Ascending aorta (tissue), 2 donors: ENCODE data around the gene APPL2. TPM values are rescaled to one million over a fixed set of nuclear protein-coding genes. Genes with fewer than 3 reads are reported as not detected.
A peak's percentile ranks its signal among the peaks of the same experiment; 100 is the strongest.
"Not testable (repeated sequence)": the region's sequence is repeated elsewhere in the genome, so short reads cannot be mapped to it uniquely, and the experiment has no call there.

Source experiments
- DNase-seq, 2 donors: peaks; one replicate each; pipeline ENCODE4 v3.0.0-alpha.2; 2019; ENCODE audit warnings: low spot score in 2 of 2
- H3K27ac ChIP-seq, 2 donors: fragments of 200-600 bp; sonication (generic); one replicate each; pipeline ENCODE4 v1.5.1; 2016 to 2017; ENCODE audit warnings: mild to moderate bottlenecking in 1 of 2
- H3K27me3 ChIP-seq: fragments of 200-600 bp; sonication (generic); one replicate; pipeline ENCODE4 v1.5.1; 2017
- H3K36me3 ChIP-seq, 2 donors: fragments of 200-600 bp; sonication (generic); one replicate each; pipeline ENCODE4 v1.5.1; 2016
- H3K4me1 ChIP-seq, 2 donors: fragments of 200-600 bp; sonication (generic); one replicate each; pipeline ENCODE4 v1.5.1; 2016 to 2017; ENCODE audit warnings: mild to moderate bottlenecking in 1 of 2
- H3K4me3 ChIP-seq, 2 donors: fragments of 200-600 bp; sonication (generic); one replicate each; pipeline ENCODE4 v1.5.1; 2016 to 2017; ENCODE audit warnings: mild to moderate bottlenecking in 1 of 2
- H3K9me3 ChIP-seq, 2 donors: fragments of 200-600 bp; sonication (generic); one replicate each; pipeline ENCODE4 v1.5.1; 2016
- CTCF ChIP-seq, 3 experiments: fragments of 200-600 bp in 2 of 3; fragments of 450-650 bp in 1 of 3; sonication (generic) in 2 of 3; IDR thresholded peaks; one replicate each; pipeline ENCODE4 v1.5.1; 2016 to 2019; ENCODE audit warnings: antibody characterized with exemption in 3 of 3, mild to moderate bottlenecking in 1 of 3, moderate library complexity in 1 of 3
- intact Hi-C: fragments of 100-400 bp; cut with DNase I; formaldehyde crosslinking; loops from one replicate; pipeline ENCODE4 v1.15.1; 2023
- total RNA-seq: library from RNA; depleted of rRNA; stranded (reverse); fragments of >200 nt; gene quantifications from one replicate; pipeline ENCODE4 v1.1.0, GENCODE V29; 2016

Gene APPL2
- total RNA-seq, 1 donor from 2014 or later: 4.6 TPM

DNA sequence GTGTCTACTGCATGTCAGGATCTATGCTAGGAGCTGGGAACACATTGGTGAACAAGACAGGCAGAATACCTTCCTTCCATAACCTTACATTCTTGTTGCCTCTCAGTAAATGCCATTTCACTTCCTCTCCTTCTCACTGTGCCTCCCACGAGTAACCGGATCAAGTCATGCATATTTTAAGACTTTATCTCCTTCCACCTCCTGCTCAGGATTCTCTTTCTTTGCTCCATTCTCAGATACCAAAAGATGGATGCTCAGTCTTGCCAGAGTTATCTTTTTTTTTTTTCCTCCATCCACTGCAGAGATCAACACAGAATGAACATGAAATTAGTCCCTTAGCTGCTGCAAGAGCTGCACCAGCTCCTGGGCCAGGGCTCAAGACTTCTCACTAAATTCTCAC lies 20.0 kb upstream of the APPL2 start:
- Histone ChIP-seq H3K27me3 (no peaks in the 10 kb centered on the region), H3K9me3 (no peaks in the 10 kb centered on the region), H3K27ac (peak overlapping the region; percentile 83 to 93), H3K4me1 (peaks cover 7 to 41% of the 10 kb centered on the region in 2 donors), H3K4me3 (no peak overlapping the region), H3K36me3 (no peaks in the 10 kb centered on the region)
- no peak for TF ChIP-seq CTCF (IDR thresholded peaks at IDR 0.05)
- DNase-seq: no peak
- intact Hi-C loops: no loop called here

DNA sequence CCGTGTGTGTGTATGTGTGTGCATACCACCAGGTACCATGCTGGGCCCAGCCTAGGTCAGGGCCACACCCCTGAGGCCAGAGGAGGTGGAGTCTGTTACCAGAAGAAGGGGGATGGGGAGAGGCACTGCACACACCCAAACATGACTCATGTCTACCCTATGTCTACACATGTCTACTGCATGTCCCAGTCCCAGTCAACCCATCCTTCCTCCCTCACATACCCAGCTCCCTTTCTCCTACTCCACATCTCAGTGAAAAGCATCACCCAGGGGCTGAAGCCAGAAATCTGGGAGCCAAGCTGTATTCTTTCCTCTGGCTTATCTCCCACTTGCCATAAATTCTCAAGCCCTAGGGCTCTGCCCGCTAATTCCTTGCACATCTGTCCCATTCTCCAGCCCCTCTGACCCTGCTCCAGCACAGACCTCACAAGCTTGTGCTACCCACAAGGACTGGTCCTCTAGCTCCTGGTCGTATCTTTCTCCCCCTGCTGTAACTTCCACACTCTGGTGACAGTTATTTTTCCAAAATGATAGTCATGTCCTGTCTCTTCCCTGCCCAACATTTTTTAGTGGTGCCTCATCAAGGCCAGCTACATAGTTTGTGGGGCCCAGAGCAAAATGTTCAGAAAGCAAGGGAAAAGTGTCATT lies 18.0 kb upstream of the APPL2 start:
- no peak for DNase-seq
- Histone ChIP-seq H3K4me3 (no peak overlapping the region), H3K27me3 (no peaks in the 10 kb centered on the region), H3K36me3 (no peaks in the 10 kb centered on the region), H3K4me1 (peaks cover 7 to 41% of the 10 kb centered on the region in 2 donors), H3K27ac (peak overlapping the region; percentile 54 to 83), H3K9me3 (no peaks in the 10 kb centered on the region)
- TF ChIP-seq CTCF (IDR thresholded peaks at IDR 0.05): no peak
- intact Hi-C loops: loop anchor here (2.0 kb wide), 1 partner anchor 17 kb away; the partner anchor contains the start of gene APPL2

DNA sequence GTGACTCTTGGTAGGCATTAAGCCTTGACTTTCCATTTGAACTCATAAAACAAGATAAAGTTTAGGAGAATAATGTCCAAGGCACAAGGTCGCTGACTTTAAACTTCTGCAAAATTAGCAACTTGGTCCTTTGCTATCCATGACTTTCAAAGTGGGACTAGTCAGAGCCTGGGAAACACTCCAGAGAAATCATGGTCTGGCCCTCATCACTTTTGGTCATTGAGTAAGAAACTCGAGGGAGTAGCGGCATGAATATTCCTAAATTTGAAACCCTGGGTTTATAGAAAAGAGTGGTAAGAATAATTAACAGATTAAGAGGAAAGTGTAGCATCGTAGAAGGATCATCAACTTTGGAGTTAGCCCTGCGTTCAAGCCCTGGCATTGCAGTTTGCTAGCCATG lies 16.9 kb upstream of the APPL2 start:
- DNase-seq: no peak
- Histone ChIP-seq H3K36me3 (no peaks in the 10 kb centered on the region), H3K4me3 (no peak overlapping the region), H3K9me3 (no peaks in the 10 kb centered on the region), H3K27ac (peak overlapping the region; percentile 54 to 83), H3K27me3 (no peaks in the 10 kb centered on the region), H3K4me1 (peaks cover 7 to 34% of the 10 kb centered on the region in 2 donors)
- intact Hi-C loops: no loop called here
- no peak for TF ChIP-seq CTCF (IDR thresholded peaks at IDR 0.05)

DNA sequence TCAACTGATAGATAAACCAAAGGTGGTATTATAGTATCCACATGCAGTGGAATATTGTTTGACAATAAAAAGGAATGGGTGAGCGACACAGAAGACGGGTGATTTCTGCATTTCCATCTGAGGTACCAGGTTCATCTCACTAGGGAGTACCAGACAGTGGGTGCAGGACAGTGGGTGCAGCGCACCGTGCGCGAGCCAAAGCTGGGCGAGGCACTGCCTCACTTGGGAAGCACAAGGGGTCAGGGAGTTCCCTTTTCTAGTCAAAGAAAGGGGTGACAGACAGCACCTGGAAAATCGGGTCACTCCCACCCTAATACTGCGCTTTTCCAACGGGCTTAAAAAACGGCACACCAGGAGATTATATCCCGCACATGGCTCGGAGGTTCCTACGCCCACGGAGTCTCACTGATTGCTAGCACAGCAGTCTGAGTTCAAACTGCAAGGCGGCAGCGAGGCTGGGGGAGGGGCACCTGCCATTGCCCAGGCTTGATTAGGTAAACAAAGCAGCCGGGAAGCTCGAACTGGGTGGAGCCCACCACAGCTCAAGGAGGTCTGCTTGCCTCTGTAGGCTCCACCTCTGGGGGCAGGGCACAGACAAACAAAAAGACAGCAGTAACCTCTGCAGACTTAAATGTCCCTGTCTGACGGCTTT lies 9.9 kb upstream of the APPL2 start:
- H3K27ac ChIP-seq, H3K27me3 ChIP-seq, H3K9me3 ChIP-seq, H3K4me1 ChIP-seq, DNase-seq, H3K36me3 ChIP-seq, intact Hi-C loops, H3K4me3 ChIP-seq: not testable (repeated sequence)

DNA sequence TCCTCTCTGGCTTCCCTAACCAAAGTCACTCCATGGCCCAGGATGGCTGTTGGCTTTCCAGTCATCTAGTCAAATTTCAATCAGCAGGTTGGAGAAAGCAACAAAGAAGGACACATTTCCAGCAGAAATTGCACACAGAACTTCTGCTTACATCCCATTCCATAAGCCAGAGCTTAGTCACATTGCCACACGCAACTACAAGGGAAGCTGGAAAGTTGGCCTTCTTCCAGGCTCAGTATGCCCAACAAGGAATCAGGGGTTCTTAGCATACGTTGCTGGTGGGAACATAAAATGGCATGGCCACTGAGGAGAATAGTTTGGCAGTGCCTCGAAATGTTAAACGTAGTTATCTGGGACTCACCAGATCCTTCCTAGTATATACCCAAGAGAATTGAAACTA lies 9.3 kb upstream of the APPL2 start:
- no peak overlapping the region for H3K4me3 ChIP-seq
- no peak for TF ChIP-seq CTCF (IDR thresholded peaks at IDR 0.05)
- H3K4me1 ChIP-seq: no peaks in the 10 kb centered on the region
- DNase-seq: no peak
- H3K27ac ChIP-seq: no peak overlapping the region
- no peaks in the 10 kb centered on the region for H3K9me3 ChIP-seq
- no peaks in the 10 kb centered on the region for H3K27me3 ChIP-seq
- no peaks in the 10 kb centered on the region for H3K36me3 ChIP-seq
- intact Hi-C loops: no loop called here

DNA sequence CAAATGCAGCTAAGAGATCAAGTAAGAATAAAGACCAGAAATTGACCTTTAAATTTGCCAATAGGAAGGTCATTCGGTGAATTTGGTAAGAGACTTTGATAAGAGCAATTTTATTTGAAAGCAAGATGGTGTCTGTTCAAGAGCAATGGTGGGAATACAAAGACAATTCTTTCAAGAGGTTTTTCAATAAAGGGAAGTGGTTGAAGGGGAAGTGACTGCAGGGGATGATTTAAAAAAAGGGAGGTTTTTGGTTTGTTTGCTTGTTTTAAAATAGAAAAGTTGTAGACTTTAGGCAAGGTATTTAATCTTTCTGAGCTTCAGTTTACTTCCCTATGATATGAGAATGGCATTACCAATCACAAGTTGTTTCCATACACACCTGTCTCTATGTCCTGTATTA lies 4.3 kb upstream of the APPL2 start:
- TF ChIP-seq CTCF (IDR thresholded peaks at IDR 0.05): no peak
- no peaks in the 10 kb centered on the region for H3K4me1 ChIP-seq
- intact Hi-C loops: no loop called here
- no peaks in the 10 kb centered on the region for H3K27me3 ChIP-seq
- no peaks in the 10 kb centered on the region for H3K9me3 ChIP-seq
- no peaks in the 10 kb centered on the region for H3K36me3 ChIP-seq
- H3K4me3 ChIP-seq: no peak overlapping the region
- DNase-seq: no peak
- no peak overlapping the region for H3K27ac ChIP-seq
